T-helper 9 cell (primary cell): ENCODE measurements around the gene IFT88.

Experiments
- DNase-seq: peaks from one replicate; pipeline ENCODE4 v3.0.0-alpha.2; 2020

IFT88 gene

DNA sequence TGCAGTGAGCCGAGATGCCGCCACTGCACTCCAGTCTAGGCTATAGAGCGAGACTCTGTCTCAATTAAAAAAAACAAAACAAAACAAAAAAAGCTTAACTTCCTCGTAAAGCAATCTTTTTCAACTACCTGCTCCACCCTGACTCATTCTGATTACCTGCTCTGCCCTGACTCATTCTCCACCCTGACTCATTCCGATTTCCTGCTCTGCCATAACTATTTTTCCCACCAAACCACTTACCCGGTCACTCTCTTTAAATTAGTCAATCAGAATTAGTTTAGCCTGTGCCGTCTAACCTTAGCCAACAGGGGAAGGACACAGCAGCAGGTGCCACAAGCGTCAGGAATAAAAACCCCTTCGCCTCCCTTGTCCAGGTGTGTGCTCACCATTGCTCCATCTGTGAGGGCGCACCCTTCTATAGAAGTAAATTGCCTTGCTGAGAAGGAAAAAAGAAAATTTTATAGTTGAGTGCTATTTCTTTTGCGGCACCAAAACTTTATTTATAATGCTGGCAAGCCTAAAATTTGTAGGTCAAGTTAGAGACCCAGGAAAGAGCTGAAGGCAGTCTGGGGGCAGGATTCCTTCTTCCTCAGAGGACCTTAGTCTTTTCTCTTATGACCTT is 1.7 kb upstream of the IFT88 start:
- no peak for DNase-seq

DNA sequence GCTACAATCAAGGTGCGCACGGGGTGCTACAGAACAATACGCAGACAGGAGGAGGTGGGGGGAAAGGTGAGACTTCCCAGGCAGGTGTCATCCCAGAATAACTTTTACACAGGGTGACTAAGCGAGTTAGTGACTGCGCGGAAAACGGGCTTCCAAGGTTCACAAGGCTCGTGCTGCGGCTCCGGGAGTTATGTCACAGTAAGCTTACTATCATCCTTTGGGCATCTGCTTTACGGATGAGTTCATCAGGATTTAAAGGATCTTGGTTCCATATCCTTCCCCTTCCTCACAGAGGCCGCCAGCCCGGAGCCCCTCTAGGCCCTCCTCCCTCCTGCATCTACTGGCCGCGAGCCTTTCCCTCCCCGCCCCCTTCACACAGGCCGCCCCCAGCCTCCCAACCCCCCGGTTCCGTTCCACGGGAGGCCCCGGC is 474 bp upstream of the IFT88 start:
- DNase-seq = no peak

- no peak for DNase-seq
These were observed 1.0 kb downstream of the IFT88 start for GRCh38 chr13:20567881-20568528.

- no peak for DNase-seq
These were observed 3.6 kb downstream of the IFT88 start for GRCh38 chr13:20570517-20570916.

- DNase-seq = no peak
These were observed 4.7 kb downstream of the IFT88 start for GRCh38 chr13:20571676-20572075.

GRCh38 chr13:20573186-20573585 is 6.2 kb downstream of the IFT88 start:
- DNase-seq = no peak

GRCh38 chr13:20573636-20574035 is 6.7 kb downstream of the IFT88 start:
- DNase-seq = no peak

GRCh38 chr13:20579191-20579590 is 12.2 kb downstream of the IFT88 start:
- DNase-seq = no peak

GRCh38 chr13:20580257-20580656 is 13.3 kb downstream of the IFT88 start:
- DNase-seq = no peak

DNA sequence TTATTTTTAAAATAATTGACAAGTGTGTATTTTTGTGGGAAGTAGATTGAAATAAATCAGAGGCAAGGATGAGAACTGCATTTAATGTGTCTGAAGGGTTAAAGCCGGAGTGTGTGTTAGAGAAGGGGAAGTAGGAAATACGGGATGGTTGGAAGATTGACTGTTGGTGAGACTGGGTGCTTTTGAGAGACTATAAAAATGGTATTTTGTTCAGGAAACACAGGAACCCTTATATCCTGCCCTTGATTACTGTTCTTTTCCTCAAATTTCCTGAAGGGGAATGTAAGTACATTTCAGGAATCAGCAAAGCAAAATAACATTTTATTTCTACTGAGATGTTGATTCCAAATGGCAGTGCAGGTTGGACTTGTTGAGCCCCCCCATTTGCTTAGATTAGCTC is 15.1 kb downstream of the IFT88 start:
- no peak for DNase-seq

- DNase-seq = no peak
These were observed 16.9 kb downstream of the IFT88 start for GRCh38 chr13:20583803-20584293.

DNA sequence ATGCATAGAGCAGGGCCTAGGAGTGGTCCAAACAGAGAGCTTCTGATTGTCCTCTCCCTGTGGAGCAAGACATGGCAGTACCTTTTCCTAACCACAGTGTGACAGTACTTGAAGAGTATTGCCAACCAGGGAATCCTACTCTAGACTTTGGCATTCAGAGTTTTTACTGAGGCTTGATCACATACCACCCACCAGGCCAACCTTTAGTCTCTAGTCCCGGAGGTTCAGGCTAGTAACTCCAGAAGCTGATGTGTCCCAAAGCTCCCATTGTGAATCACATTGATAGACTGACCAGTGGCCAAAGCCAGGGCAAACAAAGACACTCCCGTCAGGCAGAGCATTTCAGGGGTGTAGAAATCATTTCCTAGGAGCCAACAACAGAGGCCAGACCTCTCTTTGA is 18.4 kb downstream of the IFT88 start:
- no peak for DNase-seq

DNA sequence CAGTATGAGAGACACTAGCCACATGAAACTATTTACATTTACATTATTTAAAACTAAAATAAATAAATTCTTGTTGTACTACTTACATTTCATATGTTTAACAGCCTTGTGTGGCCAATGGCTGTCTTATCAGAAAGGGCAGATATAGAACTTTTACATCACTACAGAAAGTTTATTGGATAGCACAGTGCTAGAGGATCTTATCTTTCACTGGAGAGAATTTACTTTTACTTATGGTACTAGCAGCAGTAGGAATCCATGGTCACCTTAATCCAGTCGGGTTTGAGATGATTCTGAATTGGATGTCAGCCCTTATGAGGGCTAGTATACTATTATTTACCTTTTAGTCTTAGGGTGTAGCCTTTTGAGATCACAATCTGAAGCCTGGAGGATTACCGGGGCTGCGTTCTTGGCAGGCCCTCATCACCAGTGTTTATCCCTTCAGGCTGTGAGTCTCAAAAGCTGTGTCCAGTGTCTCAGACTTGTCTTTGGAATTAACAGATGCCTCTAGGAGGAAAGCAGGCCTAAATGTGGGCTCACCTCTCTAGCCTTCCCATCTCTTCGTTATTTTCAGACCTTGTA is 21.7 kb downstream of the IFT88 start:
- no peak for DNase-seq

DNA sequence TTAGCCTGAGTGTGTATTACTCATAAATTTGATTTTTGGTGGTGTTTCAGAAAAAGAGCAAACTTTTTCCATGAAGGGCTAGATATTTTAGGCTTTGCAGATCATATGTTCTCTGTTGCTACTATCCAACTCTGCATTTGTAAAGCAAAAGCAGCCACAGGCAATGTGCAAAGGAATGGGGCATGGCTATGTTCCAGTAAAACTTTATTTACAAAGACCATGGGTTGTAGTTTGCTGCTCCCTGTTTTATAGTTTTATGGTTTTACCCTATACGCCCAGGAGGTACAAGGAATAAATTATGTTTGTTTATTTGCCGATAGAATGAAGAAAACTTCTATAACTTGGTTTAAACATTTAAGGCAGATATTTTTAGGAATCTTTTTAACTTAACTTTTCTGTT is 23.6 kb downstream of the IFT88 start:
- no peak for DNase-seq

DNA sequence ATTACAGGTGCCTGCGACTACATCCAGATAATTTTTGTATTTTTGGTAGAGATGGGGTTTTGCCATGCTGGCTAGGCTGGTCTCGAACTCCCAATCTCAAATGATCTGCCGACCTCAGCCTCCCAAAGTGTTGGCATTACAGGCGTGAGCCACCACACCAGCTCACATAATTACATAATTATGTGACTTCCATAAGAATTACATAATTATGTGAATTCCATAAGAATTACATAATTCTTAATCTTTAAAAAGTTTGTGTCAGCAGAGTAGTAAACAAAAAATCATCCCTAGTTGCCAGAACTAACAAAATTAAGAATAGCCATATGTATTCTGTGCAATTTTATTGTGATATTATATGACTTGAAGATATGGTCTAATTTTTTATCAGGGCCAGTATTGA is 25.6 kb downstream of the IFT88 start:
- no peak for DNase-seq

DNA sequence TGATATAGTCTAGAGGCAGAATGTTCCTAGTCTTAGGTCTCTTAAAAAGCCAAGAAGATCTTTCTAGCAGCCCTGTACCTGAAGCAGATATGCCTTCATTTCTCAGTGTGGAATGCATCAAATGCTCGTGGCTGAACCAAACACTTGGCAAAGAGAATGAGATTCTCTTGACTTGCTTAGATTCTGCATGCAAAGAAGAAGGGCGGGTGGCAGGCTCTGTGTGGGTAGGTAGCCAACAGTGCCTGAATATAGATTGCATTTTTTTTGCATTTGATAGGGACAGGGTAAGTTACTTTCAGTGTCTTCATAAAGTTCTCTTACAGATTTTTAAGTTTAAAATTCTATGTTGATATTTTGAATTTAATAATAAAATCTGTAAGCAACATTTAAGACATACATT is 27.3 kb downstream of the IFT88 start:
- no peak for DNase-seq

DNA sequence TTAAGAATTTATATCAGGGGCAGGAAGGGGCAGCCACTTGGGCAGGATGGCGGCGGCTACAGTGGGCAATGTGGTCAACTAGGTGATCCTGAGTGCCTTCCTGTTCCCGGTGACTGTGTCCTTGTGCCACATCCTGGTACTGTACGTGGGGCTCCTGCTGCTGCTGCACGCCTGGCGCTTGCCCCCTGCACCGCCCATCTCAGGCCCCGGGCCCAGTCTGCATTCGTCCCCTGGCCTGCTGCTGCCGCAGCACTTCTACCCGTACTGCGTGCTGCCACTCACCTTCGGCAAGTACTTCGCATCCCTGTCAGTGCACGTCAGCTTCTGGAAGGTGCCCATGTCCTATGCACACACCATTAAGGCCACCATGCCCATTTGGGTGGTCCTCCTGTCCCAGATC is 40.1 kb downstream of the IFT88 start:
- no peak for DNase-seq

DNA sequence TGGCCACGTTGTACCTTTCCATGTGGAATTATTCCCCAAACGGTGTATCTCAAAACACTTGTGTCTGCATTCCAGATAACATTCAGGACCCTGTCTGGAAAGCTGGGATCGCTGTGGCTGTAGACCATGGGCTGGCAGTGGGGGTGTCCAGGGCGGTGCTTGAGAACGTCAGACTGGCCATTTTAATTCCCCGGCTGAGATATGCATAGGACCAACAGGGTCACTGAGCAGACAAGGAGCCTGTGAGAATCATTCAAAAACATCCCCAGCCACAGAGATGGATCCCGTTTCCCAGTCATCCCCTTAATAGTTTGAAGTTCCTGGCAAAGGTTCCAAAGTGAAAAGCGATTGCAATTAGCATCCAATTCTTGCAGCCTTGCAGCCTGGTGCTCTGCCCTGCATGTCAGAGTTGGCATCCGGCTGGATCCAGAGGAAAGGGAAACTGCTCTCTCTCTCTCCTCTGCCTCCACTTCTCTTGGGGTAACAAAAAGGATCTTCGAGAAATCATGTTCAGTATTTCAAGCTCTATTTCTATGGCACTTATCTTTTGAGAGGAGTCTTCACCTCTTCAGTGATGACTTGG is 41.6 kb downstream of the IFT88 start:
- DNase-seq = no peak

DNA sequence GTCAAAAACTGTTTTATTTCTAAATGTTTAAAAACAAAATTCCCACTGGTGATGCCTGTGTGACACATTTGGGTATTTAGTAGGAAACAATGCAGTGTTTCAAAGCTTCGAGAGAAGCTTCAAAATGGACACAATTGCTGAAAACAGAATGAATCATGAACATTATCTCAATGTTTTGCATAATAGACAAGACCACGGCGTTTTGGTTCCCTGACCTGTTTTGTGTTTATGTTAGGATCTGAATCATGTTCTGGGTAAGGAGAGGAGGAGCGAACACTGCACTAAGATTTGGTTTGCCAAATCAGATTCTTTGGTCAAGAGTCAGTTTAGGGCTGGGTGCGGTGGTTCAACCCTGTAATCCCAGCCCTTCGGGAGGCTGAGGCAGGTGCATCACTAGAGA is 42.2 kb downstream of the IFT88 start:
- no peak for DNase-seq

DNA sequence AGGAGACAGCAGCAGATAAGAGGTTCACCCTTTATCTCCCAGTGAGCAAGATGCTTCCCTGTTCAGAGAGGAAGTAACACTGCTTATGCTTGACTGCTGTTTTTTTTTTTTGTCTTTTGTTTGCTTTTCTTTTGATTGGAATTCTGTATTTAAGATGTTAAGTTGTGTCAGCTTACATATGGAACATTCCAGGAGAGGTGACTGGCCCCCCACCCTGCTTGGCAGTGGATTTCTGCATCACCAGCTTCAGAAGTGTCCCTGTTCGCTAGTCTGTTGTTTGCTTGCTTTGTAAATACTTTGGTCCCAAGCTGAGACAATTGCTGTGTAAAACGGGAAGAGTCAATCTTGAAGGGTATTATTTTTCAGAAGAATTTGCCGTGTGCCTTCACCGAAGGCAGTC is 43.0 kb downstream of the IFT88 start:
- no peak for DNase-seq

DNA sequence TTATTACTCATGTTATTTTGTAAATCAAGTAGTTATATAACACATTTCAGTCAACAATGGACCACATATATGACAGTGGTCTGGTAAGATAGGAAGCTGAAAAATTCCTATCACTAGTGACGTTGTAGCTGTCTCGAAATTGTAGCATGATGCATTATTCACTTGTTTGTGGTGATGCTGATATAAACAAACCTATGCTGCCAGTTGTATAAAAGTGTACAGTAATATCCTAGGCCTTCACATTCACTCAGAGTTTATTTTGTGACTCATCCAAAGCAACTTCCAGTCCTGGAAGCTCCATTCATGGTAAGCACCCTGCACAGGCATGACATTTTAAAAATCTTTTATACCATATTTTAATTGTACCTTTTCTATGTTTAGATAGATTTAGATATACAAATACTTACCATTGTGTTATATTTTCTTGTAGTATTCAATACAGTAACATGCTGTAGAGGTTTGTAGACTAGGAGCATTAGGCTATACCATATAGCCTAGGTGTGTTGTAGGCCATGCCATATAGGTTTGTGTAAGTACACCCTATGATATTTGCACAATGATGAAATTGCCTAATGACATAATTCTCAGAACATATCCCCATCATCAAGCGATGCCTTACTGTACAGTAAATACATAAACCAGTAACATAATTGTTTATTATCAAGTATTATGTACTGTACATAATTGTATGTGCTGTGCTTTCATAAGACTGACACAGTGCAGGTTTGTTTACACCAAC is 49.3 kb downstream of the IFT88 start:
- no peak for DNase-seq

GRCh38 chr13:20623000-20623399 is 56.0 kb downstream of the IFT88 start:
- DNase-seq = no peak

GRCh38 chr13:20624213-20624612 is 57.3 kb downstream of the IFT88 start:
- no peak for DNase-seq
